ENCODE results near the gene TMEM161A.
A peak's percentile ranks its signal among the peaks of the same experiment; 100 is the strongest.

Gene TMEM161A

GRCh38 chr19:19096641-19097627 lies 41.3 kb downstream of the TMEM161A start:
- DNase-seq, result no peak

- no peak for DNase-seq
Observed at GRCh38 chr19:19095691-19096090, 42.6 kb downstream of the TMEM161A start.

GRCh38 chr19:19094513-19094912 lies 43.8 kb downstream of the TMEM161A start:
- no peak for DNase-seq

GRCh38 chr19:19087676-19088075 lies 50.6 kb downstream of the TMEM161A start:
- no peak for DNase-seq

GRCh38 chr19:19083413-19084178 lies 54.7 kb downstream of the TMEM161A start:
- DNase-seq, result no peak

- DNase-seq, result no peak
Observed at GRCh38 chr19:19081642-19082151, 56.6 kb downstream of the TMEM161A start.

- DNase-seq, result no peak
Observed at GRCh38 chr19:19079571-19079970, 58.7 kb downstream of the TMEM161A start.

- DNase-seq, result no peak
Observed at GRCh38 chr19:19078801-19079200, 59.5 kb downstream of the TMEM161A start.

- peak in 1 of 2 experiments; percentile 35 for DNase-seq
Observed at GRCh38 chr19:19077103-19077502, 61.2 kb downstream of the TMEM161A start.

- no peak for DNase-seq
Observed at GRCh38 chr19:19076476-19076875, 61.8 kb downstream of the TMEM161A start.

- DNase-seq, result no peak
Observed at GRCh38 chr19:19075126-19075525, 63.2 kb downstream of the TMEM161A start.

- no peak for DNase-seq
Observed at GRCh38 chr19:19074196-19074882, 63.9 kb downstream of the TMEM161A start.

GRCh38 chr19:19071897-19072296 lies 66.4 kb downstream of the TMEM161A start:
- DNase-seq, result no peak

All from NCI-H1930 (cell line).